SK-N-SH (cell line): ENCODE results near the gene SPP2. TPM values are rescaled to one million over a fixed set of nuclear protein-coding genes. Genes with fewer than 3 reads are reported as not detected.
A peak's percentile ranks its signal among the peaks of the same experiment; 100 is the strongest.

Experiments used
- CTCF ChIA-PET: fragments of 300-600, 350-600 bp; formaldehyde crosslinking; extraction: SDS; loops from one replicate; lab custom pipeline; 2021; lab: Yijun Ruan, JAX
- POLR2A ChIA-PET: fragments of 350-600 bp; sonication (Branson Sonifier 250); formaldehyde crosslinking; extraction: SDS; loops from one replicate; lab custom pipeline; 2020; ENCODE audit warnings: antibody characterized with exemption, inconsistent platforms; lab: Yijun Ruan, JAX
- DNase-seq: peaks from one replicate; pipeline ENCODE4 v3.0.0; 2012
- H2AFZ ChIP-seq: fragments of 200-600 bp; sonication (generic); 2 replicates; pipeline ENCODE4 v1.8.1; 2016; ENCODE audit warnings: antibody characterized with exemption, mild to moderate bottlenecking, low read depth
- H3F3A ChIP-seq: fragments of 200-600 bp; sonication (generic); replicated peaks from 2 replicates; pipeline ENCODE3; 2016; ENCODE audit warnings: antibody characterized with exemption, mild to moderate bottlenecking; ENCODE audit not compliant: insufficient read depth
- H3K27ac ChIP-seq, 2 experiments: fragments of 200-500 bp in 1 of 2; fragments of 200-600 bp in 1 of 2; sonication (Bioruptor generic) in 1 of 2; sonication (generic), shearing (Covaris generic) in 1 of 2; 2 replicates each; pipeline versions ENCODE4 v1.5.1 to v1.6.1; 2014 to 2016; ENCODE audit warnings: low read depth in 2 of 2, inconsistent platforms in 1 of 2, low read length in 1 of 2, mild to moderate bottlenecking in 1 of 2, mixed read lengths in 1 of 2
- H3K27me3 ChIP-seq: fragments of 200-600 bp; sonication (generic), shearing (Covaris generic); 2 replicates; pipeline ENCODE4 v1.6.1; 2016; ENCODE audit warnings: mixed run types; ENCODE audit not compliant: insufficient read depth
- H3K36me3 ChIP-seq, 2 experiments: fragments of 200-500 bp in 1 of 2; fragments of 200-600 bp in 1 of 2; sonication (Bioruptor generic) in 1 of 2; sonication (generic) in 1 of 2; replicated peaks in 1 of 2; 2 replicates each; pipeline versions ENCODE3 to v1.5.1; 2014 to 2016; ENCODE audit warnings: low read length in 1 of 2, mild to moderate bottlenecking in 1 of 2; ENCODE audit not compliant: insufficient read depth in 2 of 2, control insufficient read depth in 1 of 2
- H3K4me1 ChIP-seq, 2 experiments: fragments of 200-500 bp in 1 of 2; fragments of 200-600 bp in 1 of 2; sonication (Bioruptor generic) in 1 of 2; sonication (generic), shearing (Covaris generic) in 1 of 2; 2 replicates each; pipeline versions ENCODE4 v1.5.1 to v1.6.1; 2014 to 2016; ENCODE audit warnings: low read depth in 1 of 2, low read length in 1 of 2, mixed run types in 1 of 2; ENCODE audit not compliant: insufficient read depth in 2 of 2, control insufficient read depth in 1 of 2
- H3K4me2 ChIP-seq: fragments of 200-600 bp; sonication (generic), shearing (Covaris generic); 2 replicates; pipeline ENCODE4 v1.6.1; 2017; ENCODE audit warnings: mixed run types
- H3K4me3 ChIP-seq, 2 experiments: fragments of 200-500 bp in 1 of 2; fragments of 200-600 bp in 1 of 2; sonication (Bioruptor generic) in 1 of 2; sonication (generic), shearing (Covaris generic) in 1 of 2; 2 replicates each; pipeline versions ENCODE4 v1.5.1 to v1.8.1; 2014 to 2016; ENCODE audit warnings: low read depth in 2 of 2, inconsistent platforms in 1 of 2, low read length in 1 of 2, mild to moderate bottlenecking in 1 of 2, mixed read lengths in 1 of 2, moderate library complexity in 1 of 2
- H3K79me2 ChIP-seq: fragments of 200-600 bp; sonication (generic); 2 replicates; pipeline ENCODE4 v1.8.1; 2017; ENCODE audit warnings: mild to moderate bottlenecking; ENCODE audit not compliant: insufficient read depth
- H3K9ac ChIP-seq: fragments of 200-600 bp; sonication (generic); 2 replicates; pipeline ENCODE4 v1.6.1; 2017; ENCODE audit warnings: mixed run types
- H3K9me2 ChIP-seq: fragments of 200-600 bp; sonication (generic); 2 replicates; pipeline ENCODE4 v1.6.1; 2017; ENCODE audit warnings: mixed run types
- H3K9me3 ChIP-seq: fragments of 200-600 bp; sonication (generic); 2 replicates; pipeline ENCODE4 v1.6.1; 2017; ENCODE audit warnings: mixed run types, mild to moderate bottlenecking, moderate library complexity
- H4K20me1 ChIP-seq: fragments of 200-600 bp; sonication (generic); 2 replicates; pipeline ENCODE4 v1.6.1; 2017; ENCODE audit warnings: mild to moderate bottlenecking, mixed run types; ENCODE audit not compliant: insufficient read depth
- CTCF ChIP-seq: fragments of 200-600 bp; sonication (generic); IDR thresholded peaks from 2 replicates; pipeline ENCODE4 v1.6.1; 2017; ENCODE audit warnings: antibody characterized with exemption, mild to moderate bottlenecking, moderate library complexity
- EP300 ChIP-seq, 2 experiments: IDR thresholded peaks; 2 replicates each; pipeline versions ENCODE4 v1.4.0 to v1.6.1; 2012; ENCODE audit warnings: borderline replicate concordance in 1 of 2, low read depth in 1 of 2, low read length in 1 of 2
- FOSL2 ChIP-seq: IDR thresholded peaks from 2 replicates; pipeline ENCODE4 v1.4.0; 2012; ENCODE audit warnings: low read depth, mild to moderate bottlenecking, moderate library complexity, borderline replicate concordance
- JUND ChIP-seq: IDR thresholded peaks from 2 replicates; pipeline ENCODE4 v1.4.0; 2012
- NRF1 ChIP-seq: IDR thresholded peaks from 2 replicates; pipeline ENCODE4 v1.6.1; 2012; ENCODE audit warnings: low read depth, mild to moderate bottlenecking, low read length
- PBX3 ChIP-seq: IDR thresholded peaks from 2 replicates; pipeline ENCODE4; 2012
- RCOR1 ChIP-seq: fragments of 150-350 bp; IDR thresholded peaks from 2 replicates; pipeline ENCODE4 v1.6.1; 2017; ENCODE audit warnings: antibody characterized with exemption, low read length
- SIN3A ChIP-seq: IDR thresholded peaks from 2 replicates; pipeline ENCODE4 v1.6.1; 2012; ENCODE audit warnings: low read depth, mild to moderate bottlenecking, low read length, moderate library complexity, borderline replicate concordance
- SMC3 ChIP-seq: IDR thresholded peaks from 2 replicates; pipeline ENCODE4 v1.6.1; 2012; ENCODE audit warnings: low read depth, low read length, improper control_type of control experiment
- TCF12 ChIP-seq: IDR thresholded peaks from 2 replicates; pipeline ENCODE4 v1.4.0; 2012
- TEAD4 ChIP-seq: IDR thresholded peaks from 2 replicates; pipeline ENCODE4 v1.4.0; 2012; ENCODE audit warnings: mild to moderate bottlenecking, borderline replicate concordance; ENCODE audit not compliant: insufficient read depth
- USF2 ChIP-seq: fragments of 150-350 bp; IDR thresholded peaks from 2 replicates; pipeline ENCODE4 v1.6.1; 2017; ENCODE audit warnings: antibody characterized with exemption, low read length, low read depth, borderline replicate concordance
- WGBS: methylation state at CpG from one replicate; pipeline ENCODE4 v1.1.6; 2017; ENCODE audit warnings: low lambda C conversion rate; 5-methylcytosine and 5-hydroxymethylcytosine counted together
- polyA plus RNA-seq, 3 experiments: library from polyadenylated mRNA; depleted of rRNA; stranded (reverse); fragments of >200 nt; gene quantifications; 2 replicates each; pipeline ENCODE4 v1.2.3, GENCODE V29; 2012

SPP2 gene
- polyA plus RNA-seq, 1 of the 3 experiments (the other 2 are of a cell fraction): 0.30 TPM

GRCh38 chr2:234032279-234032856 is 18.1 kb upstream of the SPP2 start:
- no peak for TF ChIP-seq NRF1
- TF ChIP-seq, all 33 proteins: peak for 0
- H3K4me1 ChIP-seq: peaks cover 0 to 3% of the 10 kb centered on the region in 2 experiments; a peak in 1 of 4 replicates
- no peak overlapping the region for H2AFZ ChIP-seq
- no peak overlapping the region for H3K4me2 ChIP-seq
- 0 out of 2 replicates have a peak, but pooled peaks cover 4% of the 10 kb centered on the region for H3K9me3 ChIP-seq
- no peaks in the 10 kb centered on the region for H3K9me2 ChIP-seq
- H3K79me2 ChIP-seq: no peaks in the 10 kb centered on the region
- no peak overlapping the region for H3K9ac ChIP-seq
- H3K27me3 ChIP-seq: no peaks in the 10 kb centered on the region
- WGBS: 94% methylated on average over 1 of the region's 1 CpG
- ChIA-PET POLR2A (no interaction called here), CTCF (no interaction called here)
- peaks cover 4% of the 10 kb centered on the region for H3F3A ChIP-seq
- no peak for DNase-seq
- peak overlapping the region in 1 of 2 experiments; percentile 11; a peak in 1 of 4 replicates for H3K27ac ChIP-seq
- no peaks in the 10 kb centered on the region for H4K20me1 ChIP-seq
- no peak overlapping the region for H3K4me3 ChIP-seq
- H3K36me3 ChIP-seq: no peaks in the 10 kb centered on the region

- Histone ChIP-seq H3K27me3 (no peaks in the 10 kb centered on the region), H3F3A (peaks cover 4% of the 10 kb centered on the region), H3K4me3 (no peak overlapping the region), H3K9ac (no peak overlapping the region), H4K20me1 (no peaks in the 10 kb centered on the region), H3K27ac (no peak overlapping the region), H2AFZ (no peak overlapping the region), H3K4me1 (peaks cover 0 to 3% of the 10 kb centered on the region in 2 experiments; a peak in 1 of 4 replicates), H3K4me2 (no peak overlapping the region), H3K79me2 (no peaks in the 10 kb centered on the region), H3K36me3 (no peaks in the 10 kb centered on the region), H3K9me3 (0 out of 2 replicates have a peak, but pooled peaks cover 4% of the 10 kb centered on the region), H3K9me2 (no peaks in the 10 kb centered on the region)
- ChIA-PET CTCF (interaction anchor here (0.6 kb wide), 1 partner anchor 66 kb away, joined by 4 read pairs; no protein-coding TSS in a partner anchor), POLR2A (interaction anchor here (0.5 kb wide), 1 partner anchor 30 kb away, joined by 3 read pairs; no protein-coding TSS in a partner anchor)
- no peak for TF ChIP-seq SMC3
- TF ChIP-seq RCOR1: no peak
- TF ChIP-seq NRF1: no peak
- no peak for TF ChIP-seq FOSL2
- TF ChIP-seq SIN3A: no peak
- TF ChIP-seq JUND: no peak
- TF ChIP-seq CTCF: no peak
- no peak for TF ChIP-seq EP300 (IDR thresholded peaks at IDR 0.05; ENCODE audit: borderline replicate concordance in 1 of 2, low read depth in 1 of 2, low read length in 1 of 2)
- TF ChIP-seq USF2: no peak
- no peak for TF ChIP-seq PBX3
- no peak for TF ChIP-seq TCF12
- no peak for TF ChIP-seq TEAD4
- DNase-seq: no peak
- 37% methylated on average over 3 of the region's 3 CpGs for WGBS
These were observed 17.3 kb upstream of the SPP2 start for GRCh38 chr2:234033174-234033573.
